Hepatocyte (in vitro differentiated cells): ENCODE measurements around the gene ARSK. TPM values are rescaled to one million over a fixed set of nuclear protein-coding genes. Genes with fewer than 3 reads are reported as not detected.

ENCODE experiments used
- DNase-seq: peaks from one replicate; pipeline ENCODE4 v3.0.0-alpha.2; 2016; ENCODE audit warnings: low spot score
- H2AFZ ChIP-seq: fragments of 200-600 bp; sonication (generic); 2 replicates; pipeline ENCODE4 v1.6.0; 2016; ENCODE audit warnings: antibody characterized with exemption, mild to moderate bottlenecking
- H3K27ac ChIP-seq: fragments of 200-600 bp; sonication (generic); 2 replicates; pipeline ENCODE4 v1.5.1; 2016; ENCODE audit warnings: mild to moderate bottlenecking
- H3K27me3 ChIP-seq: fragments of 200-600 bp; sonication (generic); 2 replicates; pipeline ENCODE4 v1.6.1; 2016
- H3K36me3 ChIP-seq: fragments of 200-600 bp; sonication (generic); replicated peaks from 2 replicates; pipeline ENCODE4 v1.5.1; 2016; ENCODE audit warnings: low read depth; ENCODE audit not compliant: insufficient read depth
- H3K4me1 ChIP-seq: fragments of 200-600 bp; sonication (generic); 2 replicates; pipeline ENCODE4 v1.5.1; 2016; ENCODE audit warnings: mild to moderate bottlenecking, moderate library complexity; ENCODE audit not compliant: insufficient read depth
- H3K4me2 ChIP-seq: fragments of 200-600 bp; sonication (generic); 2 replicates; pipeline ENCODE4 v1.6.0; 2016
- H3K4me3 ChIP-seq: fragments of 200-600 bp; sonication (generic); 2 replicates; pipeline ENCODE4 v1.5.1; 2016; ENCODE audit warnings: mild to moderate bottlenecking
- H3K79me2 ChIP-seq: fragments of 200-600 bp; sonication (generic); 2 replicates; pipeline ENCODE4 v1.6.0; 2017; ENCODE audit warnings: mild to moderate bottlenecking
- H3K9me2 ChIP-seq: fragments of 200-600 bp; sonication (generic); replicated peaks from 2 replicates; pipeline ENCODE4 v1.6.0; 2017; ENCODE audit warnings: mild to moderate bottlenecking; ENCODE audit not compliant: insufficient read depth
- H3K9me3 ChIP-seq: fragments of 200-600 bp; sonication (generic); 2 replicates; pipeline ENCODE4 v1.5.1; 2016; ENCODE audit warnings: low read depth, mild to moderate bottlenecking
- H4K20me1 ChIP-seq: fragments of 200-600 bp; sonication (generic); 2 replicates; pipeline ENCODE4 v1.6.0; 2016; ENCODE audit warnings: mild to moderate bottlenecking; ENCODE audit not compliant: insufficient read depth, poor library complexity, severe bottlenecking
- CTCF ChIP-seq: fragments of 200-600 bp; sonication (generic); IDR thresholded peaks from 2 replicates; pipeline ENCODE4 v1.5.1; 2016; ENCODE audit warnings: antibody characterized with exemption, mild to moderate bottlenecking; ENCODE audit not compliant: poor library complexity
- EZH2 ChIP-seq: fragments of 200-600 bp; sonication (generic); IDR thresholded peaks from 2 replicates; pipeline ENCODE4 v1.6.1; 2016; ENCODE audit warnings: antibody characterized with exemption, mild to moderate bottlenecking, borderline replicate concordance
- EZH2phosphoT487 ChIP-seq: fragments of 200-600 bp; sonication (generic); IDR thresholded peaks from one replicate; pipeline ENCODE4 v1.6.1; 2018; ENCODE audit warnings: antibody characterized with exemption, mild to moderate bottlenecking, low read depth, moderate library complexity; ENCODE audit not compliant: unreplicated experiment, severe bottlenecking
- WGBS: methylation state at CpG from one replicate; pipeline ENCODE4 v1.1.6; 2016; ENCODE audit warnings: low lambda C conversion rate; ENCODE audit errors: missing lambda C conversion rate; 5-methylcytosine and 5-hydroxymethylcytosine counted together
- polyA plus RNA-seq: library from polyadenylated mRNA; unstranded; fragments of >200 nt; fragmentation: Nextera tagmentation; extraction: Ambion mirVana; gene quantifications from 2 replicates; pipeline ENCODE4 v1.2.1, GENCODE V29; 2016
- small RNA-seq: library from RNA; depleted of rRNA; stranded (forward); fragments of <200 nt; gene quantifications from one replicate; pipeline ENCODE3, GENCODE V24; 2014
- total RNA-seq: library from RNA; depleted of rRNA; stranded (reverse); fragments of >200 nt; gene quantifications from 2 replicates; pipeline ENCODE4 v1.2.3, GENCODE V29; 2014

ARSK gene
- total and polyA plus RNA-seq, 2 experiments from 2014 or later: 12.8 to 15.1 TPM

GRCh38 chr5:95649842-95650620, 95.1 kb downstream of the ARSK start:
- H3K27ac ChIP-seq: no peak overlapping the region
- H4K20me1 ChIP-seq: no peaks in the 10 kb centered on the region
- no peaks in the 10 kb centered on the region for H3K36me3 ChIP-seq
- no peak overlapping the region for H2AFZ ChIP-seq
- H3K4me2 ChIP-seq: no peak overlapping the region
- peaks cover 8% of the 10 kb centered on the region for H3K4me1 ChIP-seq
- TF ChIP-seq CTCF (no peak), EZH2phosphoT487 (no peak), EZH2 (no peak)
- H3K4me3 ChIP-seq: no peak overlapping the region
- DNase-seq: no peak
- no peaks in the 10 kb centered on the region for H3K27me3 ChIP-seq
- no peaks in the 10 kb centered on the region for H3K9me3 ChIP-seq
- H3K9me2 ChIP-seq: no peaks in the 10 kb centered on the region
- no peaks in the 10 kb centered on the region for H3K79me2 ChIP-seq

GRCh38 chr5:95652849-95653248, 97.9 kb downstream of the ARSK start:
- Histone ChIP-seq H3K27ac (no peak overlapping the region), H3K4me1 (no peaks in the 10 kb centered on the region)
- TF ChIP-seq EZH2phosphoT487 (no peak), CTCF (no peak), EZH2 (no peak)

GRCh38 chr5:95654196-95654595, 99.3 kb downstream of the ARSK start:
- H3K4me1 ChIP-seq: no peaks in the 10 kb centered on the region
- H3K4me2 ChIP-seq: no peak overlapping the region
- H3K79me2 ChIP-seq: no peaks in the 10 kb centered on the region
- no peaks in the 10 kb centered on the region for H3K9me2 ChIP-seq
- no peak overlapping the region for H3K4me3 ChIP-seq
- no peaks in the 10 kb centered on the region for H3K36me3 ChIP-seq
- H3K9me3 ChIP-seq: no peaks in the 10 kb centered on the region
- H3K27ac ChIP-seq: no peak overlapping the region
- no peak overlapping the region for H2AFZ ChIP-seq
- no peaks in the 10 kb centered on the region for H4K20me1 ChIP-seq
- no peaks in the 10 kb centered on the region for H3K27me3 ChIP-seq
- DNase-seq: no peak
- TF ChIP-seq EZH2phosphoT487 (no peak), EZH2 (no peak), CTCF (no peak)
- 98% methylated on average over 3 of the region's 3 CpGs for WGBS

More at GRCh38 chr5:95652849-95653248, 97.9 kb downstream of the ARSK start:
- Histone ChIP-seq H3K9me2 (no peaks in the 10 kb centered on the region), H3K79me2 (no peaks in the 10 kb centered on the region), H3K9me3 (no peaks in the 10 kb centered on the region), H3K4me3 (no peak overlapping the region), H4K20me1 (no peaks in the 10 kb centered on the region), H3K27me3 (no peaks in the 10 kb centered on the region), H3K36me3 (no peaks in the 10 kb centered on the region), H2AFZ (no peak overlapping the region), H3K4me2 (no peak overlapping the region)
- WGBS: 67% methylated on average over 1 of the region's 1 CpG
- DNase-seq: no peak

Small RNA genes within 50 kb of the gene (small RNA-seq; reads per million reads assigned to genes)
- gene RNU6-308P: not detected

Other genes starting within 250 kb of the ARSK start
- 0.80 TPM in 1 of 2 replicates, not detected in the other for gene FAM81B, start 163.7 kb upstream of the ARSK start, total RNA-seq
- not detected in 2 replicates for gene FAM81B, start 163.7 kb upstream of the ARSK start, polyA plus RNA-seq
- gene SKIC3, start 124 bp upstream of the ARSK start, total RNA-seq: 84.1 and 93.3 TPM in 2 replicates
- 36.0 and 41.3 TPM in 2 replicates for gene SKIC3, start 124 bp upstream of the ARSK start, polyA plus RNA-seq
- 0.36 TPM in 1 of 2 replicates, not detected in the other for gene GPR150, start 65.0 kb downstream of the ARSK start, total RNA-seq
- gene GPR150, start 65.0 kb downstream of the ARSK start, polyA plus RNA-seq: 1.0 and 1.3 TPM in 2 replicates
- 1.6 and 3.6 TPM in 2 replicates for gene RFESD, start 91.7 kb downstream of the ARSK start, total RNA-seq
- gene RFESD, start 91.7 kb downstream of the ARSK start, polyA plus RNA-seq: 2.3 and 3.4 TPM in 2 replicates
- gene SPATA9, start 127.9 kb downstream of the ARSK start, total RNA-seq: 0.33 TPM in 1 of 2 replicates, not detected in the other
- 0.17 and 1.2 TPM in 2 replicates for gene SPATA9, start 127.9 kb downstream of the ARSK start, polyA plus RNA-seq
- 126 and 162 TPM in 2 replicates for gene RHOBTB3, start 176.2 kb downstream of the ARSK start, total RNA-seq
- gene RHOBTB3, start 176.2 kb downstream of the ARSK start, polyA plus RNA-seq: 91.3 and 113 TPM in 2 replicates